Spleen (tissue), 11 donors: Measurements from ENCODE around the gene GRP. TPM values are rescaled to one million over a fixed set of nuclear protein-coding genes. Genes with fewer than 3 reads are reported as not detected.

Experiments used
- DNase-seq: peaks from one replicate; pipeline ENCODE4 v3.0.0-alpha.2; 2020
- H3K27ac ChIP-seq, 8 donors: fragments of 200-600 bp; sonication (generic) in 7 of 8; 1 replicate in 4 of 8; 2 replicates in 4 of 8; pipeline versions ENCODE4 v1.5.0 to v1.8.0; 2016 to 2021; ENCODE audit warnings: inconsistent platforms in 4 of 8, mild to moderate bottlenecking in 4 of 8, moderate library complexity in 1 of 8
- H3K27me3 ChIP-seq, 7 donors: fragments of 200-600 bp; sonication (generic) in 6 of 7; replicated peaks in 1 of 7; 1 replicate in 4 of 7; 2 replicates in 3 of 7; pipeline versions ENCODE4 v1.5.0 to v1.8.0; 2016 to 2021; ENCODE audit warnings: inconsistent platforms in 3 of 7, mild to moderate bottlenecking in 1 of 7
- H3K36me3 ChIP-seq, 6 donors: fragments of 200-600 bp; sonication (generic) in 5 of 6; 1 replicate in 4 of 6; 2 replicates in 2 of 6; pipeline versions ENCODE4 v1.5.0 to v1.8.0; 2016 to 2021; ENCODE audit warnings: inconsistent platforms in 2 of 6
- H3K4me1 ChIP-seq, 6 donors: fragments of 200-600 bp; sonication (generic) in 5 of 6; 1 replicate in 3 of 6; 2 replicates in 3 of 6; pipeline versions ENCODE4 v1.5.0 to v1.8.0; 2016 to 2021; ENCODE audit warnings: inconsistent platforms in 3 of 6
- H3K4me3 ChIP-seq, 8 donors: fragments of 200-600 bp; sonication (generic) in 7 of 8; 1 replicate in 4 of 8; 2 replicates in 4 of 8; pipeline versions ENCODE4 v1.5.0 to v1.8.0; 2016 to 2021; ENCODE audit warnings: inconsistent platforms in 4 of 8, mild to moderate bottlenecking in 4 of 8, moderate library complexity in 2 of 8
- H3K9me3 ChIP-seq, 8 donors: fragments of 200-600 bp; sonication (generic) in 7 of 8; 1 replicate in 4 of 8; 2 replicates in 4 of 8; pipeline versions ENCODE4 v1.5.0 to v1.8.0; 2016 to 2021; ENCODE audit warnings: inconsistent platforms in 4 of 8
- CTCF ChIP-seq, 11 experiments: fragments of 200-600 bp in 7 of 11; fragments of 450-650 bp in 4 of 11; sonication (generic) in 4 of 11; IDR thresholded peaks in 8 of 11; conservative IDR thresholded peaks in 3 of 11; 1 replicate in 7 of 11; 2 replicates in 4 of 11; pipeline versions ENCODE4 v1.4.0 to v1.8.0; 2016 to 2021; ENCODE audit warnings: antibody characterized with exemption in 11 of 11, inconsistent platforms in 4 of 11, mild to moderate bottlenecking in 1 of 11
- POLR2A ChIP-seq, 3 donors: fragments of 450-650 bp; IDR thresholded peaks; one replicate each; pipeline ENCODE4 v1.5.1; 2017; ENCODE audit warnings: antibody characterized with exemption in 3 of 3, mild to moderate bottlenecking in 1 of 3
- POLR2AphosphoS5 ChIP-seq, 3 donors: sonication (generic); formaldehyde crosslinking; IDR thresholded peaks; one replicate each; pipeline ENCODE4 v1.5.1; 2017; ENCODE audit warnings: antibody characterized with exemption in 3 of 3
- WGBS, 5 donors: extraction: QIAGEN DNeasy Blood & Tissue Kit in 3 of 5; methylation state at CpG; one replicate each; pipeline versions ENCODE4 v1.1.5 to v1.1.7; 2013 to 2018; 5-methylcytosine and 5-hydroxymethylcytosine counted together
- intact Hi-C: fragments of 100-400 bp; cut with DNase I; formaldehyde crosslinking; loops from one replicate; pipeline ENCODE4 v1.15.0; 2023; ENCODE audit warnings: low total_unique reads
- polyA plus RNA-seq, 3 donors: library from polyadenylated mRNA; stranded (reverse); fragments of 200-250 nt; gene quantifications; one replicate each; pipeline ENCODE4 v1.2.1, GENCODE V29; 2013
- total RNA-seq, 7 donors: library from RNA; depleted of rRNA in 3 of 7; stranded (reverse); fragments of >200 nt in 3 of 7; fragmentation: NEBNext Ultra II Directional in 4 of 7; extraction: Animal tissue kit (Norgen Biotek cat#: 25700) in 4 of 7; gene quantifications; one replicate each; pipeline versions ENCODE4 v1.1.0 to v1.2.1, GENCODE V29; 2016 to 2021
- donor health status: healthy with polysubstance abuse.
- donor health status: DM: no; HTN: no; CAD: no; lungs with moderate emphysema.
- donor health status: DM: no; HTN: no; CAD: no.
- donor health status: Bipolar disorder and iron deficiency.
- donor health status: healthy.
- donor health status: DM: no; HTN: no; CAD: no.
- donor health status: DM: yes; HTN: yes; CAD: no.

GRP gene
- total and polyA plus RNA-seq, 10 donors: not detected

GRCh38 chr18:59197636-59198035 lies 22.3 kb upstream of the GRP start:
- no peaks in the 10 kb centered on the region for H3K36me3 ChIP-seq
- no peaks in the 10 kb centered on the region for H3K4me1 ChIP-seq
- 59 to 82% (median 76%) methylated on average over 2 of the region's 2 CpGs for WGBS, 5 donors
- DNase-seq: no peak
- peaks cover 0 to 10% (median 0%) of the 10 kb centered on the region in 7 donors for H3K27me3 ChIP-seq
- no peaks in the 10 kb centered on the region for H3K9me3 ChIP-seq
- TF ChIP-seq POLR2AphosphoS5 (IDR thresholded peaks at IDR 0.05) (no peak), POLR2A (IDR thresholded peaks at IDR 0.05) (no peak), CTCF (IDR thresholded peaks at IDR 0.05 in 8 of 11, conservative IDR thresholded peaks at IDR 0.05 in 3 of 11) (no peak)
- intact Hi-C loops: no loop called here
- no peak overlapping the region for H3K4me3 ChIP-seq
- no peak overlapping the region for H3K27ac ChIP-seq

GRCh38 chr18:59198215-59198614 lies 21.7 kb upstream of the GRP start:
- intact Hi-C loops: no loop called here
- DNase-seq: no peak
- Histone ChIP-seq H3K4me3 (no peak overlapping the region), H3K4me1 (no peaks in the 10 kb centered on the region), H3K36me3 (no peaks in the 10 kb centered on the region), H3K27ac (no peak overlapping the region), H3K27me3 (peaks cover 0 to 13% (median 0%) of the 10 kb centered on the region in 7 donors), H3K9me3 (no peaks in the 10 kb centered on the region)
- no peak for TF ChIP-seq CTCF (IDR thresholded peaks at IDR 0.05 in 8 of 11, conservative IDR thresholded peaks at IDR 0.05 in 3 of 11)
- no peak for TF ChIP-seq POLR2A (IDR thresholded peaks at IDR 0.05)
- TF ChIP-seq POLR2AphosphoS5 (IDR thresholded peaks at IDR 0.05): no peak
- whole genome bisulfite sequencing, 5 donors: 70 to 86% (median 79%) methylated on average over 6 of the region's 6 CpGs

GRCh38 chr18:59200787-59201186 lies 19.2 kb upstream of the GRP start:
- no peak for DNase-seq
- H3K27me3 ChIP-seq: peaks cover 0 to 8% (median 0%) of the 10 kb centered on the region in 7 donors
- no peak overlapping the region for H3K4me3 ChIP-seq
- WGBS, 5 donors: 68 to 87% (median 78%) methylated on average over 3 of the region's 3 CpGs
- no peaks in the 10 kb centered on the region for H3K4me1 ChIP-seq
- H3K36me3 ChIP-seq: no peaks in the 10 kb centered on the region
- intact Hi-C loops: no loop called here
- TF ChIP-seq POLR2A (IDR thresholded peaks at IDR 0.05) (no peak), POLR2AphosphoS5 (IDR thresholded peaks at IDR 0.05) (no peak), CTCF (IDR thresholded peaks at IDR 0.05 in 8 of 11, conservative IDR thresholded peaks at IDR 0.05 in 3 of 11) (no peak)
- H3K27ac ChIP-seq: no peak overlapping the region
- no peaks in the 10 kb centered on the region for H3K9me3 ChIP-seq

GRCh38 chr18:59202258-59202820 lies 17.6 kb upstream of the GRP start:
- H3K27ac ChIP-seq: no peak overlapping the region
- no peaks in the 10 kb centered on the region for H3K4me1 ChIP-seq
- H3K27me3 ChIP-seq: peaks cover 0 to 8% (median 0%) of the 10 kb centered on the region in 7 donors
- H3K9me3 ChIP-seq: no peaks in the 10 kb centered on the region
- DNase-seq: no peak
- TF ChIP-seq CTCF (IDR thresholded peaks at IDR 0.05 in 8 of 11, conservative IDR thresholded peaks at IDR 0.05 in 3 of 11) (no peak), POLR2A (IDR thresholded peaks at IDR 0.05) (no peak), POLR2AphosphoS5 (IDR thresholded peaks at IDR 0.05) (no peak)
- intact Hi-C loops: no loop called here
- no peak overlapping the region for H3K4me3 ChIP-seq
- H3K36me3 ChIP-seq: no peaks in the 10 kb centered on the region
